Skeletal muscle satellite cell (primary cell): Measurements from ENCODE around the gene HDC.

Experiments used
- H3K27me3 ChIP-seq: 2 replicates; pipeline ENCODE4 v1.7.0; 2013; ENCODE audit warnings: low read length; ENCODE audit not compliant: control insufficient read depth, insufficient read depth
- H3K36me3 ChIP-seq: 2 replicates; pipeline ENCODE4 v1.7.0; 2013; ENCODE audit warnings: mild to moderate bottlenecking, control low read depth, low read length; ENCODE audit not compliant: insufficient read depth
- H3K4me1 ChIP-seq: 2 replicates; pipeline ENCODE4 v1.7.0; 2013; ENCODE audit warnings: low read length; ENCODE audit not compliant: control insufficient read depth, insufficient read depth
- H3K4me2 ChIP-seq: 2 replicates; pipeline ENCODE4 v1.7.0; 2013; ENCODE audit warnings: mild to moderate bottlenecking, low read length
- H3K4me3 ChIP-seq: 2 replicates; pipeline ENCODE4 v1.7.0; 2013; ENCODE audit warnings: low read length
- H3K9ac ChIP-seq: 2 replicates; pipeline ENCODE4 v1.7.0; 2013; ENCODE audit warnings: mild to moderate bottlenecking, low read depth, low read length, moderate library complexity
- H3K9me3 ChIP-seq: replicated peaks from 2 replicates; pipeline ENCODE4 v1.7.0; 2013; ENCODE audit warnings: mild to moderate bottlenecking, control low read depth, low read length

The HDC gene

GRCh38 chr15:50251638-50252182, 13.8 kb downstream of the HDC start:
- no peaks in the 10 kb centered on the region for H3K36me3 ChIP-seq
- H3K4me1 ChIP-seq: peaks cover 7% of the 10 kb centered on the region
- H3K9ac ChIP-seq: no peak overlapping the region
- no peak overlapping the region for H3K4me2 ChIP-seq
- no peak overlapping the region for H3K4me3 ChIP-seq
- H3K9me3 ChIP-seq: no peaks in the 10 kb centered on the region
- H3K27me3 ChIP-seq: peaks cover 65% of the 10 kb centered on the region

DNA sequence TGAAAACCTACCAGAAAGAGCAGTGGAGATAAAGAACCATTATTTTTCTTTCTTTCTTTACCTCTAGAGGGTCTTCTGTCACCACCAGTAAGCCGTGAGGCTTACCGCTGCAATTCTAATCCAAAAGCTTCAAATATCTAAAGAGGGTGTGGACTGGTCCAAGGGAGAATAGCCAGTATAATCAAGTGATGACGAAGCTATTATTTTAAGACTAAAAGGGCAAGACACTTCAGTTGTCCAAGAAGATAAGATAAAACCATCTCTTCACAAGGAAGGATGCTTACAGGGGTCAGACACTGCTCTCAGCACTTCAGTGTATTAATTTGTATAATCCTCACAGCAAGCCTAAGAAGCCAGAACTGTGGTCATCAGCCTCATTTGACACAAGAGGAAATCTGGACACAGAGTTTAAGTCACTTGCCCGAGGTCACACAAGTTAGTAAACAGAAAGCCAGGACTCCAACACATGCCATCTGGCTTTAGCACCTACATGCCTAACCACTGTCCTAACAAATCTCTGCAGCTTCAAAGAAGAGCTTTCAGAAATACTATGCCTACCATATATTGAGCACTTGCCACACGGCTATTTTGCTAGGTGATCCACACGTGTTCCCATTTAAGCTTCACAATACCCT, 14.6 kb downstream of the HDC start:
- Histone ChIP-seq H3K27me3 (peaks cover 65% of the 10 kb centered on the region), H3K4me2 (no peak overlapping the region), H3K9ac (no peak overlapping the region), H3K9me3 (no peaks in the 10 kb centered on the region), H3K4me3 (no peak overlapping the region), H3K4me1 (no peaks in the 10 kb centered on the region), H3K36me3 (no peaks in the 10 kb centered on the region)

DNA sequence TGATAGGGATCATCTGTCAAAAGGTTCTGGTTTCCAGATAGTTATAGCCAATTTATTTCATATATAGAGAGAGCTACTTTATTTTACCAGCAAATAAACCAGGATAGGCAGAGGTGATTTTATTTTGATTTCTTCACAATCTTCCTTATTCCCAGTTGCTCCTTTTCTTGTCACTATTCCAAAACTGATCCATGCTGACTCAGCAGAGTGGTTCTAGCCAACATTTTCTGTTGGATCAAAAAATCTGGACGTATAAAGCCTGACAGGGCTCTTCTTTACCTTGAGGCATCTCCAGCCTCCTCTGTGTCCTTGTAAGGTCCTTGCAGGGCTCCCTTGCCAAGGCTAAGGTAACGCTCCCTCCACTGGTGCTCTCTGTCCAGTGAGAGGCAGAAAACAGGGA, 15.8 kb downstream of the HDC start:
- H3K9me3 ChIP-seq: no peaks in the 10 kb centered on the region
- no peaks in the 10 kb centered on the region for H3K36me3 ChIP-seq
- no peaks in the 10 kb centered on the region for H3K4me1 ChIP-seq
- no peak overlapping the region for H3K4me2 ChIP-seq
- H3K27me3 ChIP-seq: peaks cover 61% of the 10 kb centered on the region
- no peak overlapping the region for H3K4me3 ChIP-seq
- no peak overlapping the region for H3K9ac ChIP-seq

- no peaks in the 10 kb centered on the region for H3K4me1 ChIP-seq
- no peak overlapping the region for H3K4me2 ChIP-seq
- H3K4me3 ChIP-seq: no peak overlapping the region
- H3K9ac ChIP-seq: no peak overlapping the region
- no peaks in the 10 kb centered on the region for H3K9me3 ChIP-seq
- no peaks in the 10 kb centered on the region for H3K36me3 ChIP-seq
- H3K27me3 ChIP-seq: peaks cover 55% of the 10 kb centered on the region
Measured at GRCh38 chr15:50248994-50249582, 16.4 kb downstream of the HDC start.

DNA sequence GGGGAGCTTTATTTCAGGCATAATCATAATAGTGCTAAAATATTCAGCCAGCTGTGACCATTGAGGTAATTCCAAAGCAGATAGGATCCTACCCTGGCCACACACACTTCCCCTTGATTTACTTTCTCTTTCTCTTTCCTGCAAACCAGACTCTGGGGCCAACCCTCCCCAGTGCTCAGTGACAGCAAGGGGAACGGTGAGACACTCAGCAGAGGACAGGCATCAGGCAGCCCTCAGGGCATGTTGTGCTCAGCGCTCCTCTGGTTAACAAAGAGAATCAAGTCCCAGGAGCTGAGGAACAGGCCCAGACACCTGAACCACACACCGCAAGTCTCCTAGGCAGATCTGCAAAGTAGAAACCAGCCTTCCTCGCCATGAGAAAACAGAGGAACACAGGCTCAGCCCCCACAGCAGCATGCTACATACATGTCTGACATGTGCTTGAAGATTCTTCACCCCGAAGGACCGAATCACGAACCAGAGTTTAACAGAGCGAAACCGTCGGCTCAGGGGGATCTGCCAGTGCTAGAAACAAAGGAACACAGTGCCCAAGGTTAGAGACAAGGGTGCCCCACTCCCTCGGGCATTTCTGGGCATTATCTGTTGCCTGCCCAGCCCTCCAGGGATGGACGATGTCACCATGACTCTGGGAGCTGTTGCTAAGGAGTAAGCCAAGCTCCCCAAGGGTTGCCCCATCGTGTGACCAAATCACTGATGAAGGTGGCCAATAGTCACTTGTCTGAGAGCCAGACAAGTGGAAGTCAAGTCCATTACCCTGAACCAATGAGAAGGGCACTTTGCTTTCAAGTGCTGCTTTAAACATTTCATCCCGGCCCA, 17.5 kb downstream of the HDC start:
- no peaks in the 10 kb centered on the region for H3K36me3 ChIP-seq
- H3K4me2 ChIP-seq: no peak overlapping the region
- no peak overlapping the region for H3K9ac ChIP-seq
- no peak overlapping the region for H3K4me3 ChIP-seq
- H3K4me1 ChIP-seq: no peaks in the 10 kb centered on the region
- H3K9me3 ChIP-seq: no peaks in the 10 kb centered on the region
- H3K27me3 ChIP-seq: peaks cover 45% of the 10 kb centered on the region

- Histone ChIP-seq H3K9me3 (no peaks in the 10 kb centered on the region), H3K27me3 (peaks cover 32% of the 10 kb centered on the region), H3K9ac (no peak overlapping the region), H3K4me1 (no peaks in the 10 kb centered on the region), H3K4me2 (no peak overlapping the region), H3K36me3 (no peaks in the 10 kb centered on the region), H3K4me3 (no peak overlapping the region)
Measured at GRCh38 chr15:50246631-50247030, 18.9 kb downstream of the HDC start.

GRCh38 chr15:50244959-50245624, 20.4 kb downstream of the HDC start:
- peaks cover 18% of the 10 kb centered on the region for H3K27me3 ChIP-seq
- no peak overlapping the region for H3K9ac ChIP-seq
- no peaks in the 10 kb centered on the region for H3K36me3 ChIP-seq
- H3K4me3 ChIP-seq: no peak overlapping the region
- H3K4me1 ChIP-seq: no peaks in the 10 kb centered on the region
- no peak overlapping the region for H3K4me2 ChIP-seq
- no peaks in the 10 kb centered on the region for H3K9me3 ChIP-seq

GRCh38 chr15:50244153-50244552, 21.4 kb downstream of the HDC start:
- H3K4me1 ChIP-seq: no peaks in the 10 kb centered on the region
- no peaks in the 10 kb centered on the region for H3K36me3 ChIP-seq
- H3K9ac ChIP-seq: no peak overlapping the region
- no peaks in the 10 kb centered on the region for H3K9me3 ChIP-seq
- no peak overlapping the region for H3K4me2 ChIP-seq
- H3K4me3 ChIP-seq: no peak overlapping the region
- peaks cover 8% of the 10 kb centered on the region for H3K27me3 ChIP-seq

DNA sequence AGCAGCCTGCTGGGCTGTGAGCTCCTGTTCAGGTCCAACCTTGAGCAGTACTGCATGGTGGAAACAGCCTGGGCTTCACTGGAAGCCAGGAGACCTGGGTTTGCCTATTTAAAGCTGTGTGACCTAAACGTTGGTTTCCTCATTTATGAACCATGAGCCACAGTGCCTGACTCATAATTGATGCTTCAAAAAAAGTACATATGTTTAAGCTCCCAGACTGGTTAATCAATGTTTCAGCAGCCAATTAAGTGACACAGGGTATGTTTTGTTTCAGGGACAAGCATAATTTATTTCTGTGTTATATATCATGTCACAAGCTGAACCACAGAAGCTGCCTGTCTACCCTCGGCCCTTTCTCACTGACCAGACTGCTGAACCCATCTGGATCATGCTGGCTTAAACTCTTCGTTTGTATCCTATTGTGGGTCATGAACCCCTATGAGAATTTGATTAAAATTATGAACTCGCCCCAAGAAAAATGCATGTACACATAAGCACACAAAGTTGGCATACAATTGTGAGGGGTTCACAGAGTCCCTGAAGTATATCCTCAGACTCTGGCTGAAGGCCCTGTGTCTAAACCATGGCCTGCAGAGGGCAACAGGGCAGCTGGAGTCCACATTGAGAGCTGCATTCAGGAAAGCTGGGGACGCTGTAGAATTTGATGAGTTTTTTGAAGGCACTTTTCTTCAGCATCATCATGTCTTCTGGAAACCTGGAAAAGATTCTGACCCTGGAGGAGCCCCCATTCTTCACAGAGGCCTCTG, 23.7 kb downstream of the HDC start:
- Histone ChIP-seq H3K9me3 (no peaks in the 10 kb centered on the region), H3K4me3 (no peak overlapping the region), H3K4me2 (no peak overlapping the region), H3K27me3 (peaks cover 2% of the 10 kb centered on the region), H3K9ac (no peak overlapping the region), H3K4me1 (no peaks in the 10 kb centered on the region), H3K36me3 (no peaks in the 10 kb centered on the region)

GRCh38 chr15:50238255-50238654, 27.3 kb downstream of the HDC start:
- Histone ChIP-seq H3K36me3 (no peaks in the 10 kb centered on the region), H3K4me1 (no peaks in the 10 kb centered on the region), H3K4me2 (no peak overlapping the region), H3K4me3 (no peak overlapping the region), H3K27me3 (peaks cover 2% of the 10 kb centered on the region), H3K9ac (no peak overlapping the region), H3K9me3 (no peaks in the 10 kb centered on the region)

GRCh38 chr15:50236433-50236832, 29.1 kb downstream of the HDC start:
- H3K27me3 ChIP-seq: peaks cover 2% of the 10 kb centered on the region
- H3K4me3 ChIP-seq: no peak overlapping the region
- H3K9ac ChIP-seq: no peak overlapping the region
- H3K4me1 ChIP-seq: no peaks in the 10 kb centered on the region
- H3K36me3 ChIP-seq: no peaks in the 10 kb centered on the region
- no peaks in the 10 kb centered on the region for H3K9me3 ChIP-seq
- no peak overlapping the region for H3K4me2 ChIP-seq
